ENCODE measurements around the gene RILPL1. TPM values are rescaled to one million over a fixed set of nuclear protein-coding genes. Genes with fewer than 3 reads are reported as not detected.
"Not testable (repeated sequence)": the region's sequence is repeated elsewhere in the genome, so short reads cannot be mapped to it uniquely, and the experiment has no call there.

The RILPL1 gene
- total RNA-seq, 1 donor from 2014 or later: 0.70 TPM

- intact Hi-C loops (cut with micrococcal nuclease): no loop called here
Observed at GRCh38 chr12:123497065-123497464, 36.5 kb downstream of the RILPL1 start.

GRCh38 chr12:123494124-123494851 lies 39.2 kb downstream of the RILPL1 start:
- intact Hi-C loops (cut with micrococcal nuclease): no loop called here

GRCh38 chr12:123492339-123493039 lies 41.0 kb downstream of the RILPL1 start:
- intact Hi-C loops (cut with micrococcal nuclease): not testable (repeated sequence)

- intact Hi-C loops (cut with micrococcal nuclease): no loop called here
Observed at GRCh38 chr12:123491481-123491880, 42.0 kb downstream of the RILPL1 start.

GRCh38 chr12:123491056-123491455 lies 42.5 kb downstream of the RILPL1 start:
- intact Hi-C loops (cut with micrococcal nuclease): no loop called here

DNA sequence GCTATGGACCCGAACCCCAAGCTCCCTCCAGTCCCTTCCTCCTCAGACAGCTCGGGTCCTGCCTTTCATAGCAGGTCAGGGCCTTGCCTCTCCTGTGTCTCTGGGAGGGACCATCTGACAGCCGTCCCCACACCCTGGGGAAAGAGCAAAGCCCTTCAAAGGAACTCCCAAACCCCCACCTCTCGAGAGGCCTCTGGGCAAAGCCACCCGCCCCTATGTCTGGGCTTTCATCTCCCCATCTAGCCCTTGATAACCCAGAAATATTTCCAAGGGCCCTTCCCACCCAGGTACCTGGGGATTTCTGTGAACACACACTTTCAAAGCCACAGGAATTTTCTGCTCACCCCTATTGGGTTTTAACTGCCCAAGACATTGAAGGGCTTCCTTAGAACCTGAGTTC lies 43.4 kb downstream of the RILPL1 start:
- intact Hi-C loops (cut with micrococcal nuclease): no loop called here

- intact Hi-C loops (cut with micrococcal nuclease): no loop called here
Observed at GRCh38 chr12:123489580-123489979, 43.9 kb downstream of the RILPL1 start.

DNA sequence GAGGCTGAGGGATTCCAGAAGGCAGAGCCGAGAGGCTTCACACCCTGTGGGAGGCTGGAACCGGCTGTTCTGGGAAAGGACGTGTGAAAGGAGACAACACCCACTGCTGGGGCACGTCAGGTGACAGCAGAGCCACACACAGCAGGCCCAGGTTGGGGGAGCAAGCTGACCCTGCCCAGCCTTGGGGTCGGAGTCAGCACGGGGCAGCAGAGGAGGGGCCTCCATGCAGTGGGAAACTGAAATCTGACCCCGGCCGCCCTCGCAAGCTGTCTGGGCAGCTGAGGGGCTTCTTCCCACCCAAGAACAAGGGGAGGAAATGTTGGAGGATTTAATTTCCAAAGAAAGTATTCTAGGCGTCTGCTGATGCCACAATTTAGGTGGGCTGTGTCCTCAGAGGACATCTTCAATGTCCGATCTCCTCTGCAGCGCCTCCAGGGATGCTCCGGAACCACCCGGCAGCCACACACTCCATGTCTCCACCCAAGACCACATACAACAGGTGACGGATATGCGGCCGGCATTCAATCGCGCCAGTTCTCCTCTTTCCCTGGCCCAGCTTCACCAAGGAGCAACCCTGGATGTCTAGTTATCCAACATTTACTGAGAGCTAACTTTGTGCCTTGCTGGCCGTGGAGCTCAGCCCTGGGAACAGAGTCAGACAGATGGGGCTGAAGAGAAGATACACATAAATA lies 44.8 kb downstream of the RILPL1 start:
- intact Hi-C loops (cut with micrococcal nuclease): no loop called here

- intact Hi-C loops (cut with micrococcal nuclease): no loop called here
Observed at GRCh38 chr12:123487428-123487827, 46.1 kb downstream of the RILPL1 start.

- intact Hi-C loops (cut with micrococcal nuclease): no loop called here
Observed at GRCh38 chr12:123485756-123486155, 47.8 kb downstream of the RILPL1 start.

- intact Hi-C loops (cut with micrococcal nuclease): no loop called here
Observed at GRCh38 chr12:123483602-123484248, 49.8 kb downstream of the RILPL1 start.

GRCh38 chr12:123482876-123483275 lies 50.6 kb downstream of the RILPL1 start:
- intact Hi-C loops (cut with micrococcal nuclease): no loop called here

DNA sequence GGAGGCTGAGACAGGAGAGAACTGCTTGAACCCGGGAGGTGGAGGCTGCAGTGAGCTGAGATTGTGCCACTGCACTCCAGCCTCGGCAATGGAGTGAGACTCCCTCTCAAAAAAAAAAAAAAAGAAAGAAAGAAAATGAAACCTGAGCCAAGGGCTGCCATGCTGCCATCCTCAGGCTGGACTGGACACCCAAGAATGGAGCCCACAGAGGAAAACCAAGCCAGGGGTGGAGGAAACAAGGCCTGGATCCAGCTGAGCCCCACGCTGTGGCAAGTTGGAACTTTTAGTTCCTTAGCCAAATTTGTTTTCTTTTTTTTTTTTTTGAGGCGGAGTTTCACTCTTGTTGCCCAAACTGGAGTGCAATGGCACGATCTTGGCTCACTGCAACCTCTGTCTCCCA lies 52.3 kb downstream of the RILPL1 start:
- intact Hi-C loops (cut with micrococcal nuclease): not testable (repeated sequence)

DNA sequence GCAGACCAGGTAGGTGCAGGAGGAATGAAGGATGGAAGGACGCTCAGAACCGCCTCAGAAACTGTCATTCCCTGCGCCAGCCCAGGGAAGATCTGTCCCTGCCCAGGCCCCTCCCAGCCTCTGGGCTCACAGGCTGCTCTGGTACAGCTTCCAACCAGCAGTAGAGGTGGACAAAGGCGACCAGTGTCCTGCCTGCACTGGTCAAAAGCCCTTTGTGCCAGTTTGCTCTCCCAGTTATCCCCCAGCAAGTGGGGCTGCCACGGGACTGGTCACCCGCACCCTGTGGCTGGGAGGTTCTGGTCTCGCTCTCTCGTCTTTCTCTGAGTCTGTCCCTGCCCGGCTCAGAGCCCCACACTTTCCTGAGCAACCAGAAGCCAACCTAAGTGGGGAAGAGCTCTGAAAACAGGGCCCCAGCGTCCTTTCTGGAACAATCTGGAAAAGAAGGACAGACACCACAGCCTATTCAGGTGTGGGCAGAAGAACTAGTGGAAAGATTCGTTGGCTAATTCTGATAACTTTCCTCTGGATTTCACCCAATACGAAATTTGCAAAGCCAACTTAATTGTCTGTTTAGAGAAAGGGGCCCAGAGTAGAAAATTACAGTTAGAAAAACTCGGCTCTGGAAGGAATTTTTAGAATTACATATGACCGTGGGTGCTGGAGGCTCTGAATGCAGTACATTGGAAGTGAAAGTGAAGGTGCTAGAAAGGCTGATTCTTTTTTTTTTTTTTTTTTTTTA lies 53.9 kb downstream of the RILPL1 start:
- intact Hi-C loops (cut with micrococcal nuclease): loop anchor here (10.0 kb wide), 1 partner anchor 55 kb away; the partner anchor contains the start of gene RILPL1

DNA sequence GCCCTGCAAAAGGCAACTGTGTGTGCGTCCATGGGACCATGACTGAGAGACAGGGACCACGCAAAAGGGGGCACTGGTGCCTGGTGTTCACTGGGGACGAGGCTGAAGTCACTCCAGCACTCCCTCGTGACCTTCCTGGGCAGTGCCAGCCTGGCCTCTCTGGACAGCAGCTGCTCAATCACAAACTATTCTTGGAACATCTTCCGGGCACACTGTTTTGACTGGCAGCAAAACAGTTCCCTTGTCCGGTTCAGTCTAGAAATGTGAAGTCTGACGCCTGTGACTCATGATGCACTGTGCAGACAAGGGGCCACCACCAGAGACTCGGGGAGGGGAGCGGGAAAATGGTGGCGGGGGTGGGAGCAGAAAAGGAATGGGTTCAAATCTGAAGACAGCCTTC lies 54.8 kb downstream of the RILPL1 start:
- intact Hi-C loops (cut with micrococcal nuclease): loop anchor here (10.0 kb wide), 1 partner anchor 56 kb away; the partner anchor contains the start of gene RILPL1

GRCh38 chr12:123478069-123478468 lies 55.5 kb downstream of the RILPL1 start:
- intact Hi-C loops (cut with micrococcal nuclease): loop anchor here (10.0 kb wide), 1 partner anchor 57 kb away; the partner anchor contains the start of gene RILPL1

DNA sequence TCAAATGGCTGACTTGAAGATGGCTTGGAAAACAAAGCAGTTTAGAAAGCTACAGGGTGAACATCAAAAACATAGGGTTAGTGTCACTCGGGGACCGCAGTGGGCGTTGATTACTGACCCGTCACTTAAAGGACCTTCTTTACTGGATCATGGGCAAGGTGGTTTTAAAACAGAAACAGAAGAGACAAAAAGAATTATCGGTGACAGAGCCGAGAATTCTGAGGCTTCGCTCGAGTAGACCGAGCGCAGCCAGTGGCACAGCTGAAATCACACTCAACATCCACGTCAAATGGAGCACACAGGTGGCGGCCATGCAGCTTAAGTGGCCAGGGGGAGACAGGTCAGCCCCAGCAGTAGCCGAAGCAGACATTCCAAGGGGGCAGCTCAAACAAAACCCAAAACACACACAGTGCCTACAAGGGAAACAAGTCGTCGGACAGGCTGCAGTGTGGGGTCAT lies 58.2 kb downstream of the RILPL1 start:
- intact Hi-C loops (cut with micrococcal nuclease): loop anchor here (10.0 kb wide), 1 partner anchor 60 kb away; the partner anchor contains the start of gene RILPL1

DNA sequence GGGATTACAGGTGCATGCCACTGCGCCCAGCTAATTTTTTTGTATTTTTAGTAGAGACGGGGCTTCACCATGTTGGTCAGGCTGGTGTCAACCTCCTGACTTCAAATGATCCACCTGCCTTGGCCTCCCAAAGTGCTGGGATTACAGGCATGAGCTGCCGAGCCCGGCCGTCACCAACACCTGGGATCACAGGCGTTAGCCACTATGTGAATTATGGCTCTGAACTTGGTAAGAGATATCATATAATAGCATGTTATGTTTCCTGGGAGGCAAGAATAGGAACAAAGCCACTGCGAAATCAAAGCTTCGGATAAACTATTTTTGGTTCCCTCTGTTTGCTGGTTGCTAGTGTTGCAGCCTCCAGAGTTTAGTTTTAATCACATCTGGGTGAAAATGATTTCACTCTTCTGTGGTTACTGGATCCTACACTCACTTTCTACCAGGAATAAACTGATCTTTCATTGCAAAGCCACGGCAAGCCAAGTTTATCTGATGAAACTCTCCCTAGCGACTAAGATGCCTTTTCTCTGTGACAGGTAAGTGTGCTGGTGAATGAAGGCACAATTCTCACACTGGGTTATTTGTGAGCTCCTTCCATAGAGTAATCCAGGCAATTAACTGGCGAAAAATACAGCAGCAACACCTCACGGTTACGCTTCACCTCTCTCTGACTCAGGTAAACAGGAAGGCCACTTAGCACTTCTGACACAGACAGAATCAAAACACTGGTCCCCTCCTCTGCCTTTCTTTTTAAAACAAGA lies 58.9 kb downstream of the RILPL1 start:
- intact Hi-C loops (cut with micrococcal nuclease): loop anchor here (10.0 kb wide), 1 partner anchor 60 kb away; the partner anchor contains the start of gene RILPL1

DNA sequence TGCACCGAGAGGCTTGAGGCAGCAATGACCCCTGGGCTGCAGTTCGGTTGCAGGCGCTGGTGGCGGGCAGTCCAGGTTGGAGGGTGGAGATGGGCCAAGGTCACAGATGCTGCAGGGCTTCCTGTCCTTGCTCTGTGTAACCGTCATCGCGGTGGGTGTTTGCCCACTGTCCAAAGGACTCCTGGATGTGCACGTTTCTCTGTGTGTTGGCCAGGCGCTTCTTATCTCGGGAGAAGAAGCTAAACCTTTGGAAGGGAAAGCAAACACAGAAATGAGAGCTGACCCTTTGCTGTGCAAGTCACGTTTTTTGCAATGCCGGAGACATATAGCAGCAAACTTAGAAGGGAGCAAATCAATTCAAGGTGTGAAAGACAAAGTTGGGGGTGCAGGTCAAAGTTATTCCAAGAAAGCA lies 61.1 kb downstream of the RILPL1 start:
- intact Hi-C loops (cut with micrococcal nuclease): loop anchor here (10.0 kb wide), 1 partner anchor 62 kb away; the partner anchor contains the start of gene RILPL1

All from T-helper 2 cell treated with Interferon-gamma antibody and Interleukin-4, amounts not matched to agents 100 ng/mL and 5 ng/mL, for 36 hours (primary cell).